NCI-H2107 (cell line): ENCODE measurements around the gene GOLGA8T.
"Not testable (repeated sequence)": the region's sequence is repeated elsewhere in the genome, so short reads cannot be mapped to it uniquely, and the experiment has no call there.

ENCODE experiments used
- DNase-seq: peaks from one replicate; lab custom pipeline; 2025; lab: John Stamatoyannopoulos, UW

Gene GOLGA8T

DNA sequence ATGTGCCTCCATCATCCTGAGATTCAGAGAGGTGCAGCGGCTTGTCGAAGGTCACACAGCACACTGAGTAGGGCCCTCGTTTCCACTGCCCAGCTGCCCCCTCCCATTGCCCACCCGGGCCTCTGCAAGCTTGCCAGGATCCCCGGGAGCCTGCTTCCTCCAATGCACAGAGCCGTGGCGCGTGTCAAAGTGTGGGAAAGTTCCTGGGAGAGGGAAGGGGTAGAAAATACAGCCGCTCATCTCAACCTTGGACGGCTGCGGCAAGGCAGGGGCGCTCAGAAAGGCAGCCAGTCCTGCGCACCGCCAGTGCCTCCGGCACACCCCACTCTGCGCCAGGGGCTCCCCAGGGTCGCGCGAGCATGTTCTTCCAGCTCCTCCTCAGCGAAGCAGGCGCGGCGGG is 56.3 kb downstream of the GOLGA8T start:
- DNase-seq: not testable (repeated sequence)

DNA sequence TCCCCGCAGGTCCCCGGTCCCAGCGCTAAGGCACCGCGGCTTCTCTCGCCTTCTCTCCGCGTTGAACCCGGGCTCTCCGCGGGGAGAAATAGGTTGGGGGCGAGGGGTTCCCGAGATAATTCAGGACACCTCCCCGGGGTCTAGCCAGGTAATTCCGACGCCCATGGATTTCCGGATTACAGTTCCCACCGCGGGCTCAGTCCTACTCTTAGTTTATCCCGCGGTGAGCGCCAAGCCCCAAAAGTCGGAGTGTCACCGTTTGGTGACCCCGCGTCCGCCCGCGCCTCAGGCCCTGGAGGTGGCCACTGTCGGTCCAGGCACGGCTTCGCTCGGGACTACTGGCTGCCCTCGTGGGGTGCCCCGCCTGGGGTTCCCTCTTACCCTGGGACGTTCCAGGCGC is 56.8 kb downstream of the GOLGA8T start:
- DNase-seq: not testable (repeated sequence)

DNA sequence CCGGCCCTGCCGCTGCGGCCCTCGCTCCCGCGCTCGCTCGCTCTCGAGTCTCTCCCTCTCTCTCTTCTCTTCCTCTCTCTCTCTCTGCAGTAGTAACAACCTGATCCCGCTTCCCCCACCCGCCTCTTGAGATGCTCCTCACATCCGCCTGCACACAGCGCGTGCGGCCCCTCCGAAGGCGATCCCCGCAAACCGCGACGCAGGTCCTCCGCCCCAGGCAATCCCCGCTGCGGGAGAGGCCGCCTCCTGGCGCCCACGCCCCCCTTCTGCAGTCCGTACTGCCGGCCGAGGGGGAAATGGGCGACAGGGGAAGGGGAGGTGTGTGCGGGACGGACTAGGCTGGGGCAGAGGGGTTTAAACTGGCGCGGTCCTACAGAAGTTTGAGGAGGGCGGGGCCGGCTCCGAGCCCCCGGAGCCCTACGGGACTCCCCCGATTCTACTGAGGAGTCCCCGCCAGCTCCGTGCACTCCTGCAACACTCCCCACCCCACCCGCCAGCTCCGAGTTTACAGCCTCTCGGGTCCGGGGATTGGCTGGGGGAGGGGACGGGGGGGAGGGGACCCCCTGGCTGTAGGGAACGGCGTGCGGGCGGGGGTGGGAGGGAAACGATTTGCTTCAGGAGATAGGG is 57.4 kb downstream of the GOLGA8T start:
- DNase-seq: not testable (repeated sequence)

DNA sequence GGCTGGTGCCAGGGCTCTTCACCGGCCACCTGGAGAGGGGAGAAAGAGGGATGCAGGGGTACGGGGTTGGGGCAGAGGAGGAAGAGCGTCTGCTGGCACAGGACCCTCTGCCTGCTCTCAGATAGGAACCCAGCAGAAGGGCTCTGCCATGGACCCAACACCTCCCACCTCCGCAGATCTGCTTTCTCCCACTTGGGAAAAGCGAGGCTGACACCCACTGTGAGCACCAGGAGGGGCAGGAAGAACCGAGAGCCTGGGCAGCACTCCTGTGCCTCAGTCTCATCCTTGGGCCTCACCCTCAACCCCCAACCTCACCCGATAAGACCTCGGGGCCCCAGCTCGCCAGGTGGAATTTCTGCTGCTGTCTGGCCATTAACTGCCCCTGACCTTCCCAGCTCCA is 58.0 kb downstream of the GOLGA8T start:
- DNase-seq: not testable (repeated sequence)
